Endothelial cell of umbilical vein (primary cell): ENCODE data around the gene SNAPC2. TPM values are rescaled to one million over a fixed set of nuclear protein-coding genes. Genes with fewer than 3 reads are reported as not detected.

Experiments used
- BruUV-seq: library from RNA; stranded (reverse); fragments of 400-500 nt; replicated peaks from 2 replicates; lab custom pipeline; 2021; lab: Mats Ljungman, UMichigan
- CTCF ChIA-PET: fragments of 300-600, 350-600 bp; sonication (Branson Sonifier 250); formaldehyde crosslinking; loops from one replicate; lab custom pipeline; 2021; ENCODE audit warnings: antibody characterized with exemption, inconsistent platforms; lab: Charles Lee
- POLR2A ChIA-PET: fragments of 300-600, 350-600 bp; sonication (Branson Sonifier 250); formaldehyde crosslinking; loops from one replicate; lab custom pipeline; 2021; ENCODE audit warnings: antibody characterized with exemption, inconsistent platforms; lab: Charles Lee
- DNase-seq: peaks from one replicate; pipeline ENCODE4 v3.0.0-alpha.2; 2011; ENCODE audit warnings: low read depth, low spot score
- FAIRE-seq: peaks from 2 replicates; lab custom pipeline; 2011; peaks lifted over from hg19 to GRCh38; lab: Jason Lieb, UNC
- H2AFZ ChIP-seq: 2 replicates; pipeline ENCODE4 v1.6.0; 2012; ENCODE audit warnings: low read depth, low read length, control low read depth, inconsistent platforms
- H3K27ac ChIP-seq: 2 replicates; pipeline ENCODE4 v1.5.1; 2011; ENCODE audit warnings: low read depth, mild to moderate bottlenecking, control low read depth, low read length, moderate library complexity; ENCODE audit not compliant: insufficient read depth
- H3K27me3 ChIP-seq, 2 experiments: 2 replicates each; pipeline versions ENCODE4 v1.6.0 to v1.6.1; 2011; ENCODE audit warnings: low read length in 2 of 2, mixed read lengths in 1 of 2; ENCODE audit not compliant: control insufficient read depth in 2 of 2, insufficient read depth in 2 of 2
- H3K36me3 ChIP-seq, 2 experiments: 2 replicates in 1 of 2; 3 replicates in 1 of 2; pipeline ENCODE4 v1.5.1; 2011; ENCODE audit warnings: low read length in 2 of 2, mild to moderate bottlenecking in 1 of 2, moderate library complexity in 1 of 2; ENCODE audit not compliant: control insufficient read depth in 2 of 2, insufficient read depth in 2 of 2; ENCODE audit errors: extremely low read depth in 1 of 2
- H3K4me1 ChIP-seq: 3 replicates; pipeline ENCODE4 v1.5.1; 2011; ENCODE audit warnings: mild to moderate bottlenecking, low read length; ENCODE audit not compliant: control insufficient read depth, insufficient read depth; ENCODE audit errors: extremely low read depth
- H3K4me2 ChIP-seq: 2 replicates; pipeline ENCODE4 v1.6.1; 2011; ENCODE audit warnings: low read length, control low read depth, mixed read lengths; ENCODE audit not compliant: insufficient read depth
- H3K4me3 ChIP-seq, 3 experiments: fragments of 200-600 bp in 1 of 3; sonication (generic), shearing (Covaris generic) in 1 of 3; replicated peaks in 1 of 3; 2 replicates each; pipeline ENCODE4 v1.5.1; 2011 to 2016; ENCODE audit warnings: control low read depth in 3 of 3, low read length in 3 of 3, mild to moderate bottlenecking in 2 of 3, inconsistent platforms in 1 of 3, low read depth in 1 of 3, moderate library complexity in 1 of 3; ENCODE audit not compliant: insufficient read depth in 1 of 3
- H3K79me2 ChIP-seq: 2 replicates; pipeline ENCODE4 v1.6.0; 2012; ENCODE audit warnings: low read length, inconsistent platforms; ENCODE audit not compliant: control insufficient read depth, insufficient read depth
- H3K9ac ChIP-seq: replicated peaks from 2 replicates; pipeline ENCODE3; 2011; ENCODE audit warnings: low read length, control low read depth; ENCODE audit not compliant: insufficient read depth; ENCODE audit errors: extremely low read depth
- H3K9me1 ChIP-seq: replicated peaks from 3 replicates; pipeline ENCODE4 v1.6.0; 2011; ENCODE audit warnings: mild to moderate bottlenecking, low read length; ENCODE audit not compliant: control insufficient read depth, insufficient read depth; ENCODE audit errors: extremely low read depth
- H3K9me3 ChIP-seq: replicated peaks from 2 replicates; pipeline ENCODE4 v1.5.1; 2012; ENCODE audit warnings: low read length, inconsistent platforms; ENCODE audit not compliant: control insufficient read depth, insufficient read depth
- H4K20me1 ChIP-seq: replicated peaks from 2 replicates; pipeline ENCODE3; 2011; ENCODE audit warnings: mild to moderate bottlenecking, low read length; ENCODE audit not compliant: control insufficient read depth, insufficient read depth; ENCODE audit errors: extremely low read depth
- CTCF ChIP-seq, 2 donors: IDR thresholded peaks; 1 replicate in 1 of 2; 2 replicates in 1 of 2; pipeline ENCODE4 v1.5.1; 2011; ENCODE audit warnings: low read length in 2 of 2, mild to moderate bottlenecking in 2 of 2, moderate library complexity in 2 of 2, control low read depth in 1 of 2, inconsistent platforms in 1 of 2, low read depth in 1 of 2; ENCODE audit not compliant: insufficient read depth in 1 of 2; ENCODE audit errors: extremely low read depth in 1 of 2
- EZH2 ChIP-seq: IDR thresholded peaks from 2 replicates; pipeline ENCODE4 v1.6.1; 2012; ENCODE audit warnings: borderline replicate concordance, low read depth, mild to moderate bottlenecking, moderate library complexity, low read length, inconsistent platforms; ENCODE audit not compliant: severe bottlenecking
- FOS ChIP-seq: IDR thresholded peaks from 2 replicates; pipeline ENCODE4 v1.6.1; 2011; ENCODE audit warnings: mild to moderate bottlenecking, low read length, moderate library complexity, borderline replicate concordance; ENCODE audit not compliant: insufficient read depth
- GATA2 ChIP-seq: IDR thresholded peaks from 2 replicates; pipeline ENCODE4 v1.7.0; 2011; ENCODE audit warnings: low read depth, mild to moderate bottlenecking, moderate library complexity, mixed read lengths, low read length; ENCODE audit not compliant: insufficient read length, insufficient read depth
- POLR2AphosphoS5 ChIP-seq: IDR thresholded peaks from 2 replicates; pipeline ENCODE4 v1.6.1; 2012; ENCODE audit warnings: low read depth, mild to moderate bottlenecking, control low read depth, low read length, moderate library complexity; ENCODE audit not compliant: insufficient read depth
- dilution Hi-C: fragments of 300-500 bp; cut with MboI; formaldehyde crosslinking; loops from one replicate; pipeline ENCODE4 v1.15.0; 2019; ENCODE audit warnings: low sequenced_read_pairs; ENCODE audit not compliant: extremely low pct_ligation_motif_present
- intact Hi-C: fragments of 100-400 bp; cut with micrococcal nuclease; formaldehyde crosslinking; loops from one replicate; pipeline ENCODE4 v1.10.0; 2022
- polyA plus RNA-seq, 4 experiments: library from polyadenylated mRNA; depleted of rRNA in 3 of 4; stranded (reverse) in 3 of 4; unstranded in 1 of 4; fragments of >200 nt; gene quantifications; 2 replicates each; pipeline versions ENCODE4 v1.2.1 to v1.2.3, GENCODE V29; 2011 to 2012; ENCODE audit warnings: missing spikeins in 1 of 4
- total RNA-seq: library from RNA; stranded (reverse); gene quantifications from 2 replicates; pipeline ENCODE4 v1.2.3, GENCODE V29; 2021

SNAPC2 gene
- total and polyA plus RNA-seq, 2 donors (not counting 3 experiments of a cell fraction or from before 2014, with no cell fraction given), result 23.7 to 25.8 TPM

- Histone ChIP-seq H4K20me1 (no peaks in the 10 kb centered on the region), H3K79me2 (no peaks in the 10 kb centered on the region), H3K9ac (no peak overlapping the region), H3K4me1 (peaks cover 17% of the 10 kb centered on the region), H2AFZ (peak overlapping the region; percentile 46), H3K9me1 (no peaks in the 10 kb centered on the region), H3K9me3 (no peaks in the 10 kb centered on the region), H3K27ac (no peak overlapping the region), H3K36me3 (peaks cover 0 to 9% of the 10 kb centered on the region in 2 experiments), H3K4me3 (peak overlapping the region in 1 of 3 experiments; percentile 24), H3K27me3 (peaks cover 18 to 31% of the 10 kb centered on the region in 2 experiments), H3K4me2 (peak overlapping the region; percentile 44)
- dilution Hi-C loops (no loop called here), intact Hi-C loops (no loop called here)
- BruUV-seq, result no TSS peak
- DNase-seq (no peak), FAIRE-seq (no peak)
- POLR2A ChIA-PET, result no interaction called here
- TF ChIP-seq CTCF (IDR thresholded peaks at IDR 0.05; ENCODE audit: extremely low read depth in 1 of 2, insufficient read depth in 1 of 2, low read depth in 1 of 2, low read length in 2 of 2) (peak in 1 of 2 donors; percentile 3), EZH2 (peak; percentile 94), POLR2AphosphoS5 (no peak)
- CTCF ChIA-PET, result interaction anchor here (0.7 to 2.4 kb wide), 8 partner anchors 13 to 348 kb away, joined by 3 to 11 read pairs (median 5); partner anchors contain the start of gene MAP2K7
These were observed 3.8 kb upstream of the SNAPC2 start for GRCh38 chr19:7916103-7916954.

GRCh38 chr19:7916955-7917266, 3.2 kb upstream of the SNAPC2 start:
- Histone ChIP-seq H4K20me1 (no peaks in the 10 kb centered on the region), H3K4me1 (peaks cover 22% of the 10 kb centered on the region), H3K4me3 (no peak overlapping the region), H3K27ac (no peak overlapping the region), H3K9me1 (no peaks in the 10 kb centered on the region), H3K27me3 (peaks cover 18 to 31% of the 10 kb centered on the region in 2 experiments), H3K4me2 (peak overlapping the region; percentile 19), H3K36me3 (peaks cover 0 to 3% of the 10 kb centered on the region in 2 experiments), H3K9ac (no peak overlapping the region), H3K79me2 (no peaks in the 10 kb centered on the region), H2AFZ (peak overlapping the region; percentile 23), H3K9me3 (no peaks in the 10 kb centered on the region)
- FAIRE-seq (no peak), DNase-seq (no peak)
- TF ChIP-seq GATA2, result no peak
- TF ChIP-seq FOS, result no peak
- peak; percentile 51 for TF ChIP-seq EZH2
- CTCF ChIA-PET, result interaction anchor here (0.7 to 2.4 kb wide), 8 partner anchors 12 to 349 kb away, joined by 3 to 11 read pairs (median 5); partner anchors contain the start of gene MAP2K7
- BruUV-seq, result no TSS peak
- dilution Hi-C loops (no loop called here), intact Hi-C loops (no loop called here)
- POLR2A ChIA-PET, result no interaction called here
